Hematopoietic multipotent progenitor cell (in vitro differentiated cells): ENCODE data around the gene MIDN. TPM values are rescaled to one million over a fixed set of nuclear protein-coding genes. Genes with fewer than 3 reads are reported as not detected.

ENCODE experiments used
- DNase-seq, 3 donors: peaks; one replicate each; pipeline ENCODE4 v3.0.0-alpha.2; 2011 to 2015; ENCODE audit warnings: low read depth in 2 of 3, low spot score in 2 of 3
- total RNA-seq: library from RNA; depleted of rRNA; stranded (reverse); fragments of >200 nt; gene quantifications from one replicate; pipeline ENCODE4 v1.2.3, GENCODE V29; 2012

MIDN gene
- total RNA-seq, 1 donor: 64.9 TPM

GRCh38 chr19:1231729-1232637 is 16.4 kb upstream of the MIDN start:
- DNase-seq: no peak

DNA sequence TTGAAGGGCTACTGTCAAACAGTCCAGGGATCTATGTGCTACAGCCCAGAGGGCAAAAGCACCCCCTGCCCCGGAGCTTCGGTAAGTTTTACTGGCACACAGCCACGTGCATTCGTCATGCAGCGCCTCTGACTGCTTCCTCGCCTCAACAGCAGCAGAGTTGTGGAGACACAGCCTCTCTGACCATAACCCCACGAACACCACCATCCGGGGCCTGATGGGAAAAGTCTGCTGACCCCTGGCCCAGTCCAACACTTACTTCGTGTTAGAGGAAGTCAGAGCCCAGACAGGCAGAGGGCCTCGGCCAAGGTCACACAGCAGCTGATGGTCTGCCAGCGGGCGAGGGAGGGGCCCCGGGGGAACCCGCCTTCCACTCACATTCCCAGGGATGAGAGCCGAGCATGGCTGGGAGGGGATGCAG is 15.7 kb upstream of the MIDN start:
- peak in 1 of 3 donors; percentile 50 for DNase-seq

DNA sequence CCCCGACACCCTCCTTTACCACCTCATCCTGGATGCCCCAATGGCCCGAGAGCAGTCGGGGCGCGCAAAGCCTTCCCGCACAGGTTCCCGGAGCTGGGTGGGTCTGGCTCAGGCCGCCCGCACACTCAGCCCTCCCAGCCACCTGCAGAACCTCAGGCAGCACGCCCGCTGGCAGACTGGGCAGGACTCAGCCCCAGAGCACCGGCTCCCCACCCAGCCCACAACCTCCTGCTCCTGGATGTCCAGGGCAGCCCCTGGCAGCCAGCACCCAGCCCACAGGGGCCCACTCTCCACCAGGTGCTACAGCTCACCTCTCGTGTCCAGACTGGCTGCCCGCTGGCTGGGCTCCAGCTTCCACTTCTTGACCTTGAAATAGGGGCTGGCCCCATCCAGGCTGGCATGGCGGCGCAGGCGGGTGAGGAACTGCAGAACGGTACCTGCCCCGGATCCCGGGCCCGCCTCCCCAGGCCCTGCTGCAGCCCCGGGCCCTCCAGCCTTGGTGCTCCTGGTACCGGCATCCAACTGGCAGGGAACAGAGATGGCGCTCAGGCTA is 15.2 kb upstream of the MIDN start:
- DNase-seq: no peak

GRCh38 chr19:1234051-1234954 is 14.1 kb upstream of the MIDN start:
- no peak for DNase-seq

DNA sequence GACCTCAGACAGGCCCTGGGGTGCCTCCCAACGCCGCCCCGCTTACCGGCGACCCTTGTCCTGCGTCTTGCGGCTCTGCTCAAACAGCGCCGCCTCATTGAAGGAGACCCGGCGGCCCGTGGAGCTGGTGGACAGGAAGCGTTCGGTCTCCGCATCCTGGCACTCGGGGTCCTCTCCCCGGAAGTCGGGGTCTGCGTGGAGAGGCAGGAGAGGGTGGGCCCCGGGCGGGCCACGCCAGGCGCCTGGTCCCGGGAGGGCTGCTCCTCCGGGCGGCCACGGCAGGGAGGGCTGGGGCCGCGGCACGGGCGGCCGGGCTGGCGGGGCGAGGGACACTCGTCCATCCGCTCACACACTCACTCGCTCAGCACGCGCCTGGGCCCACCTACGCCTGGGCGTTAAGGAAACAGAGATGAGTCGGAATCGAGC is 13.4 kb upstream of the MIDN start:
- DNase-seq: no peak

- DNase-seq: no peak
Observed at GRCh38 chr19:1235625-1236538, 12.5 kb upstream of the MIDN start.

DNA sequence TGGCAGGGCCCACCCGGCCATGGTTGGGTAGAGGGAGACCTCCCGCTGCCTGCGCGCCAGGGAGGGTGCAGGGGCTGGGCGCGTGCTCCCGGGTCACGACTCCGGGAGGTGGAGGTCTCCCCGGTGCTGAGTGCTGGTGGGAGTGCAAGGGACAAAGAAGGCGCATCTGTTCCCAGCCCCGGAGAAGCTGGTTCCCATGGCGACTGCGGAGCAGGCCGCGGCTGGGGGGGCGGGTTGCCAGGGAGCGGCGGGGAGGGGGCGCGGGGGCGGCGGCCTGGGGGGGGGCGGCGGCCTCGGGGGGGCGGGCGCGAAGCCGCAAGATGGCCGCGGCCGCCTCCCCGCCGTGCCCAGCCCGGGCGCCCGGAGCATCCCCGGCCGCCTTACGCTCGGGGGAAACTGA is 11.8 kb upstream of the MIDN start:
- no peak for DNase-seq

GRCh38 chr19:1237027-1237659 is 11.2 kb upstream of the MIDN start:
- no peak for DNase-seq

- DNase-seq: no peak
Observed at GRCh38 chr19:1237754-1238368, 10.5 kb upstream of the MIDN start, which contains the start of gene CBARP. TSS of gene CBARP (minus strand) at chr19:1238005. CDS start at chr19:1236100, 1,905 bp downstream.

- no peak for DNase-seq
Observed at GRCh38 chr19:1238369-1239303, 9.7 kb upstream of the MIDN start.

DNA sequence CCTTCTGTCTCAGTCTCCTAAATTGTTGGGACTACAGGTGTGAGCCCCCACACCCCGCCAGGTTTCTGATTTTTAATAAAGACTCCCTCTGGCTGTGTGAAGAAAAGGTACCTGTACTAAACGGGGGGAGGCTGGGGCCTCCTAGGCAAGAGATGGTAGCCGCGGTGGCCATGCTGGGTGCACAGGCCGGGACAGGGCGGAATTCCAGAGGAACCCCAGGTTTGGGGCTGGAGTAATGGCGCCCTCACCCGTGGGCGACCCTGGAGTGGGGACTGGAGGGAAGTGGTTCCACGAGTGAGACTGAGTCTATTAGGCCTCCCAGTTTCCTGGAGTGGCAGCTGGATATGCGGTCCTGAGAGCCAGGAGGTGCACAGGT is 9.0 kb upstream of the MIDN start:
- DNase-seq: no peak

DNA sequence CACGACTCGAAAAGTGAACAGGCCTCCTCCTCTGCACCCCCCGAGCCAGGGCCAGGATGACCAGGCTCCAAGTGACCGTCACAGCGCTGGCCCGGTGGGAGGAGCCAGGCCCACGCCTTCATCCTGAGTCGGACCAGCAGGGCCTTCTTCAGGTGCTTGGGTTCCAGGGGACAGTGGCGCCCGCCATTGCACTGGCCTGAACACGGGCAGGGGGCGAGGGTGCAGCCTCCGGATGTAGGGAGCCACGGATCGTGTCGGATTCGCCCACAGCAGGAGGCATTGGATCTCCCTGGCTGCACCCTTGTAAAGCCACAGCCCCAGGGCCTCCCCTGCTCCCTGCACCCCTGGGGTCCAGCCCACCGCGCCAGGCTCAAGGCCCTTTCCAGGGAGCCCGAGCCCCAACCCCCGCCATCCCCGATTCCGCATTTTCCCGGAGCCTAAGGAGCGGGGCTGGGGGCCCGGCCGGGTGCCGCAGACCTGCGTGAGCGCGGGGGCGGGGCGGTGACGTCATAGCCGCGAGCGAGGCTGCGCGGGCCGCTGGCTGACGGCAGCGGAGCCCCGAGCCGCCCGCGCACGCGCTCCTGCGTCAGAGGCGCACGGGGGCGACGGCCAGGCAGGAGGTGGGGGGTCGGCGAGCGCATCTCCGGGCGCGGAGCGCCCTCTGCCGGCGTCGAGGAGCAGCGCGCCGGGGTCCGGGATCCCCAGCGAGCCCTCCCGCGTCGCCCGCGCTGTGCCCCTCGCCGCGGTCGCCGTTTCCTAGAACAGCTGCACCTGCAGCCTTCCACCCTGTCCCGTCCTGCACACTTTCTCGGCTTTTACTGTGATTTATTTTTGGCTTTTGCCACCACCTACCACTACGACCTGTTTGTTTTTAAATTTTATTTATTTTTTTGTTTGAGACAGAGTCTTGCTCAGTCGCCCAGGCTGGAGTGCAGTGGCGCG is 8.3 kb upstream of the MIDN start:
- peak; percentile 92 to 93 (median 92) for DNase-seq

- DNase-seq: no peak
Observed at GRCh38 chr19:1240925-1241324, 7.5 kb upstream of the MIDN start.

DNA sequence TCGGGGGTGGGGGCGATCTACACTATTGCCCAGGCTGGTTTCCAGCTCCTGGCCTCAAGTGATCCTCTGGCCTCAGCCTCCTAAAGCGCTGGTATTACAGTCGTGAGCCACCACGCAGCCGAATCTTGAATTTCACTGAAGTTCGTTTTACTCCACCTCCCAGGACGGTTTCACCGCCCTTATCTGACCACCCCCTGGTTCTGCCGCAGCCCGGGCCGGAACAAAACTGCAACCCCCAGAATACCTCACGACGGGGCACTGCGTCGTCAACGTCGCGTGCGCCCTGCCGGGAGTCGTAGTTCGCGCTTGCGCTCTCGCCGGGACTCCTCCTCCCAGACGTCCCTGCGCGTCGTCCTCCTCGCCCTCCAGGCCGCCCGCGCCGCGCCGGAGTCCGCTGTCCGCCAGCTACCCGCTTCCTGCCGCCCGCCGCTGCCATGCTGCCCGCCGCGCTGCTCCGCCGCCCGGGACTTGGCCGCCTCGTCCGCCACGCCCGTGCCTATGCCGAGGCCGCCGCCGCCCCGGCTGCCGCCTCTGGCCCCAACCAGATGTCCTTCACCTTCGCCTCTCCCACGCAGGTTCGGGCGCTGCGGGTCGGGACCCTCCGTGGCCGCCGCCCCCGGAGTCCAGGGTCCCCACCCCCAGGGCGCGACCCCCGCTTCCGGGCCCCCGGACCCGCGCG is 6.8 kb upstream of the MIDN start, which contains the start of gene ATP5F1D:
Gene ATP5F1D, plus strand, starts transcription at position 335 of the 679 bp plus-strand sequence. Its CDS starts 100 bp downstream, at position 435.
- peak; percentile 80 to 92 (median 92) for DNase-seq

- peak in 2 of 3 donors; percentile 84 to 89 for DNase-seq
Observed at GRCh38 chr19:1243768-1244692, 4.4 kb upstream of the MIDN start.
